NT2/D1 (cell line): Measurements from ENCODE around the gene WDR88.

ENCODE experiments used
- SUZ12 ChIP-seq: IDR thresholded peaks from 2 replicates; pipeline ENCODE4 v1.6.1; 2011; ENCODE audit not compliant: insufficient read length, insufficient read depth; ENCODE audit errors: extremely low read depth
- YY1 ChIP-seq: IDR thresholded peaks from 2 replicates; pipeline ENCODE4 v1.6.1; 2011; ENCODE audit not compliant: insufficient read length, insufficient read depth
- ZNF274 ChIP-seq: IDR thresholded peaks from 2 replicates; pipeline ENCODE4 v1.6.1; 2011; ENCODE audit warnings: mild to moderate bottlenecking, low read depth, low read length

DNA sequence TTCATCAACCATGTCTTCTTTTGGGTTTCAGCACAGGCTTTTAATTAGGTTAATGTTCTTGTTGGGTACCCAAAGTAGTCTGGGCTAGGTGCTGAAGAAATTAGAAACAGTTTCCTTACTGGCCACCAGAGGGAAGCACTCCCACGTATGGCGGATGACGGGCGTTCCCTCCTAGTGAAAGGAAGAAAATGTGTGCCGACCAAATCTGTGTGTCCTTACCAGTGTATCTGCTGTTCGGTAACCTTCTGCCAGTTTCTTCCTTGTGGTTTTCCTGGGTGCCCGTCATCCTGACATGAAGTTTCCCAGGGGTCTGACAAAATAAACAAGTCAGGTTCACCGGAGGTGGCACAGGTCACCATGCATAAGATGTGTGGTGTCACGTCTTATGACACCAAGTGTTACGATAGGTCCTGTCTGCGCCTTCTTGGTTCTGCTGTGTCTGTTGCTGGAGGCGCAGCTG lies 6.0 kb upstream of the WDR88 start:
- TF ChIP-seq YY1 (no peak), ZNF274 (no peak), SUZ12 (no peak)
